Measurements from ENCODE around the gene TDRD6. TPM values are rescaled to one million over a fixed set of nuclear protein-coding genes. Genes with fewer than 3 reads are reported as not detected.

TDRD6 gene, protein sequence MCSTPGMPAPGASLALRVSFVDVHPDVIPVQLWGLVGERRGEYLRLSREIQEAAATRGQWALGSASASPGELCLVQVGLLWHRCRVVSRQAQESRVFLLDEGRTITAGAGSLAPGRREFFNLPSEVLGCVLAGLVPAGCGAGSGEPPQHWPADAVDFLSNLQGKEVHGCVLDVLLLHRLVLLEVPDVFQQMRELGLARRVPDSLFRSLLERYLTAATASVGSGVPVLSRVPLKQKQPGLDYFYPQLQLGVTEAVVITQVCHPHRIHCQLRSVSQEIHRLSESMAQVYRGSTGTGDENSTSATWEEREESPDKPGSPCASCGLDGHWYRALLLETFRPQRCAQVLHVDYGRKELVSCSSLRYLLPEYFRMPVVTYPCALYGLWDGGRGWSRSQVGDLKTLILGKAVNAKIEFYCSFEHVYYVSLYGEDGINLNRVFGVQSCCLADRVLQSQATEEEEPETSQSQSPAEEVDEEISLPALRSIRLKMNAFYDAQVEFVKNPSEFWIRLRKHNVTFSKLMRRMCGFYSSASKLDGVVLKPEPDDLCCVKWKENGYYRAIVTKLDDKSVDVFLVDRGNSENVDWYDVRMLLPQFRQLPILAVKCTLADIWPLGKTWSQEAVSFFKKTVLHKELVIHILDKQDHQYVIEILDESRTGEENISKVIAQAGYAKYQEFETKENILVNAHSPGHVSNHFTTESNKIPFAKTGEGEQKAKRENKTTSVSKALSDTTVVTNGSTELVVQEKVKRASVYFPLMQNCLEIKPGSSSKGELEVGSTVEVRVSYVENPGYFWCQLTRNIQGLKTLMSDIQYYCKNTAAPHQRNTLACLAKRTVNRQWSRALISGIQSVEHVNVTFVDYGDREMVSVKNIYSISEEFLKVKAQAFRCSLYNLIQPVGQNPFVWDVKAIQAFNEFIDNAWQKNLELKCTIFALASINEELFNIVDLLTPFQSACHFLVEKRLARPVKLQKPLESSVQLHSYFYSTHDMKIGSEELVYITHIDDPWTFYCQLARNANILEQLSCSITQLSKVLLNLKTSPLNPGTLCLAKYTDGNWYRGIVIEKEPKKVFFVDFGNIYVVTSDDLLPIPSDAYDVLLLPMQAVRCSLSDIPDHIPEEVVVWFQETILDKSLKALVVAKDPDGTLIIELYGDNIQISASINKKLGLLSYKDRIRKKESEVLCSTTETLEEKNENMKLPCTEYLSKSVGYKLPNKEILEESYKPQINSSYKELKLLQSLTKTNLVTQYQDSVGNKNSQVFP (N-terminal part only)
- total RNA-seq: 1 to 10 TPM in 1 of 4 donors, under 1 TPM in 2, not detected in 1; 0.04 to 1.1 (median 0.22) TPM

DNA sequence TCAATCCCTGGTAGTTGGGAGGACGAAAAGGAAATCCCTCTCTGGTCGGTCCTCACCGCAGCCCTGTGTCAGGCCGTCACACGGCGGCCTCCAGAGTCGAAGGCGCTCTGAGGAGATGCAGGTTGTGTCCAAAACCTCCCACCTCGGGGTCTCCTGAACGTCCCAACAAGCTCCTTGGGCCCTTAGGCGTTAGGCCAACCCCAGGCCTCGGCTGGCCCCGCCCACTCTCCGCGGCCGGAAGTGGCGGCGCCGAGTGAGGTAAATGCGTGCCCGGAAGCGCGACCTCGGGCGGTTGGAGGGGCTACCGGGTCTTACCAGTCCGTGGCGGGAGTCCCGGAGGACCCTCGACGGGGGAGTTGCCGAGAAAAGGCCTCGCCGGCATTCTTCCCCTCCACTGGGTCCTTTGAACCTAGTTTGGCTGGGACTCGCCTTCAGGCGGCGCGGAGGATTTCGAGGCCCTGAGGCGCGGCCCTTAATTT is at the start of gene TDRD6:
TDRD6 (plus strand) TSS at position 267 of the 479 bp plus-strand sequence. CDS start 244 bp downstream, outside the sequence.
- WGBS, 2 donors: 92 to 93% methylated on average over 5 to 15 of the region's 41 CpGs
- no peak for DNase-seq
- no peak within 1 kb of the TSS for H3K4me3 ChIP-seq
- no peak within 1 kb of the TSS for H3K27ac ChIP-seq
- no peaks in the 10 kb centered on the region for H3K4me1 ChIP-seq
- H3K27me3 ChIP-seq: no peaks in the 10 kb centered on the region
- intact Hi-C loops (cut with DNase I): no loop called here
- peaks cover 0 to 3% (median 0%) of the 10 kb centered on the region in 3 donors for H3K9me3 ChIP-seq
- H3K36me3 ChIP-seq: no peaks in the 10 kb centered on the region
- TF ChIP-seq POLR2A (IDR thresholded peaks at IDR 0.05): no peak
- no peak for TF ChIP-seq CTCF (IDR thresholded peaks at IDR 0.05)

GRCh38 chr6:46637933-46638332 is 49.8 kb upstream of the TDRD6 start:
- peak overlapping the region in 3 of 4 donors; percentile 5 to 44 (median 29) for H3K27ac ChIP-seq
- 76 to 80% methylated on average over 1 of the region's 1 CpG for WGBS, 2 donors

GRCh38 chr6:46638650-46639049 is 49.0 kb upstream of the TDRD6 start:
- no peaks in the 10 kb centered on the region for H3K36me3 ChIP-seq

More at GRCh38 chr6:46637933-46638332, 49.8 kb upstream of the TDRD6 start:
- H3K27me3 ChIP-seq: no peaks in the 10 kb centered on the region
- no peak overlapping the region for H3K4me3 ChIP-seq
- intact Hi-C loops (cut with DNase I): no loop called here
- H3K9me3 ChIP-seq: no peaks in the 10 kb centered on the region
- peaks cover 0 to 5% (median 4%) of the 10 kb centered on the region in 3 donors for H3K4me1 ChIP-seq
- no peak for DNase-seq
- no peaks in the 10 kb centered on the region for H3K36me3 ChIP-seq
- TF ChIP-seq CTCF (IDR thresholded peaks at IDR 0.05) (no peak), POLR2A (IDR thresholded peaks at IDR 0.05) (no peak)

More at GRCh38 chr6:46638650-46639049, 49.0 kb upstream of the TDRD6 start:
- TF ChIP-seq CTCF (IDR thresholded peaks at IDR 0.05): no peak
- no peak for TF ChIP-seq POLR2A (IDR thresholded peaks at IDR 0.05)
- Histone ChIP-seq H3K27me3 (no peaks in the 10 kb centered on the region), H3K27ac (peak overlapping the region in 1 of 4 donors; percentile 10), H3K4me3 (no peak overlapping the region), H3K9me3 (no peaks in the 10 kb centered on the region), H3K4me1 (peaks cover 0 to 5% (median 4%) of the 10 kb centered on the region in 3 donors)
- intact Hi-C loops (cut with DNase I): no loop called here
- WGBS, 2 donors: 33 to 53% methylated on average over 2 of the region's 2 CpGs
- no peak for DNase-seq
